DOHH2 (cell line): ENCODE measurements around the gene FCHSD2.
A peak's percentile ranks its signal among the peaks of the same experiment; 100 is the strongest.

Experiments used
- H3F3A ChIP-seq: fragments of 200-600 bp; sonication (generic), shearing (Covaris generic); 2 replicates; pipeline ENCODE4 v1.6.0; 2016; ENCODE audit warnings: antibody characterized with exemption, mild to moderate bottlenecking; ENCODE audit not compliant: control insufficient read depth, insufficient read depth
- H3K27ac ChIP-seq: fragments of 200-600 bp; sonication (generic); 2 replicates; pipeline ENCODE4 v1.5.1; 2014; ENCODE audit warnings: low read depth, mild to moderate bottlenecking, low read length, moderate library complexity
- H3K27me3 ChIP-seq: fragments of 200-600 bp; sonication (generic); 2 replicates; pipeline ENCODE4 v1.6.1; 2014; ENCODE audit warnings: mild to moderate bottlenecking, low read length, mixed read lengths; ENCODE audit not compliant: control insufficient read depth
- H3K36me3 ChIP-seq: fragments of 200-600 bp; sonication (generic); 2 replicates; pipeline ENCODE4 v1.6.1; 2014; ENCODE audit warnings: mild to moderate bottlenecking, low read length, moderate library complexity, mixed read lengths; ENCODE audit not compliant: control insufficient read depth
- H3K4me1 ChIP-seq: fragments of 200-600 bp; sonication (generic); 2 replicates; pipeline ENCODE4 v1.6.1; 2014; ENCODE audit warnings: mild to moderate bottlenecking, low read length, mixed read lengths; ENCODE audit not compliant: control insufficient read depth
- H3K4me2 ChIP-seq: fragments of 200-600 bp; sonication (generic); 2 replicates; pipeline ENCODE4 v1.6.0; 2014; ENCODE audit warnings: mild to moderate bottlenecking, low read length, moderate library complexity
- H3K4me3 ChIP-seq: fragments of 200-600 bp; sonication (generic); 2 replicates; pipeline ENCODE4 v1.5.1; 2014; ENCODE audit warnings: mild to moderate bottlenecking, low read length, mixed read lengths
- H3K79me2 ChIP-seq: fragments of 200-600 bp; sonication (generic); 2 replicates; pipeline ENCODE4 v1.6.1; 2014; ENCODE audit warnings: mild to moderate bottlenecking, low read length, mixed read lengths; ENCODE audit not compliant: control insufficient read depth
- H3K9me2 ChIP-seq: fragments of 200-600 bp; sonication (generic); replicated peaks from 2 replicates; pipeline ENCODE4 v1.6.1; 2014; ENCODE audit warnings: mild to moderate bottlenecking, low read length, mixed read lengths; ENCODE audit not compliant: control insufficient read depth
- H3K9me3 ChIP-seq: fragments of 200-600 bp; sonication (generic); 2 replicates; pipeline ENCODE4 v1.6.1; 2014; ENCODE audit warnings: antibody characterized with exemption, low read length, mixed read lengths; ENCODE audit not compliant: control insufficient read depth, insufficient read depth
- H4K20me1 ChIP-seq: fragments of 200-600 bp; sonication (generic); 2 replicates; pipeline ENCODE4 v1.6.0; 2014; ENCODE audit warnings: low read depth, mild to moderate bottlenecking, antibody characterized with exemption, low read length, moderate library complexity; ENCODE audit not compliant: control insufficient read depth, insufficient read depth
- EZH2phosphoT487 ChIP-seq: fragments of 200-600 bp; sonication (generic); IDR thresholded peaks from 2 replicates; pipeline ENCODE4 v1.6.1; 2017; ENCODE audit warnings: borderline replicate concordance, mild to moderate bottlenecking, antibody characterized with exemption, low read length, moderate library complexity, mixed read lengths
- TF ChIP-seq, protein P1 (sequence below): fragments of 200-600 bp; sonication (generic); IDR thresholded peaks from one replicate; pipeline ENCODE4 v1.5.1; 2014; ENCODE audit warnings: antibody characterized with exemption, mild to moderate bottlenecking, low read depth, low read length; ENCODE audit not compliant: poor library complexity, severe bottlenecking

Gene FCHSD2

GRCh38 chr11:72850832-72851231, 291.3 kb downstream of the FCHSD2 start:
- H3K27ac ChIP-seq, result no peak overlapping the region
- H3K36me3 ChIP-seq, result peaks cover 51% of the 10 kb centered on the region
- H3K4me3 ChIP-seq, result no peak overlapping the region
- H3K4me1 ChIP-seq, result no peaks in the 10 kb centered on the region; the same call in 1 of the 2 replicates
- no peaks in the 10 kb centered on the region for H3K9me3 ChIP-seq
- H3F3A ChIP-seq, result no peaks in the 10 kb centered on the region
- TF ChIP-seq EZH2phosphoT487, result no peak
- TF ChIP-seq, protein P1, sequence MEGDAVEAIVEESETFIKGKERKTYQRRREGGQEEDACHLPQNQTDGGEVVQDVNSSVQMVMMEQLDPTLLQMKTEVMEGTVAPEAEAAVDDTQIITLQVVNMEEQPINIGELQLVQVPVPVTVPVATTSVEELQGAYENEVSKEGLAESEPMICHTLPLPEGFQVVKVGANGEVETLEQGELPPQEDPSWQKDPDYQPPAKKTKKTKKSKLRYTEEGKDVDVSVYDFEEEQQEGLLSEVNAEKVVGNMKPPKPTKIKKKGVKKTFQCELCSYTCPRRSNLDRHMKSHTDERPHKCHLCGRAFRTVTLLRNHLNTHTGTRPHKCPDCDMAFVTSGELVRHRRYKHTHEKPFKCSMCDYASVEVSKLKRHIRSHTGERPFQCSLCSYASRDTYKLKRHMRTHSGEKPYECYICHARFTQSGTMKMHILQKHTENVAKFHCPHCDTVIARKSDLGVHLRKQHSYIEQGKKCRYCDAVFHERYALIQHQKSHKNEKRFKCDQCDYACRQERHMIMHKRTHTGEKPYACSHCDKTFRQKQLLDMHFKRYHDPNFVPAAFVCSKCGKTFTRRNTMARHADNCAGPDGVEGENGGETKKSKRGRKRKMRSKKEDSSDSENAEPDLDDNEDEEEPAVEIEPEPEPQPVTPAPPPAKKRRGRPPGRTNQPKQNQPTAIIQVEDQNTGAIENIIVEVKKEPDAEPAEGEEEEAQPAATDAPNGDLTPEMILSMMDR, result no peak
- no peaks in the 10 kb centered on the region for H4K20me1 ChIP-seq
- H3K4me2 ChIP-seq, result no peak overlapping the region
- no peaks in the 10 kb centered on the region for H3K27me3 ChIP-seq
- no peaks in the 10 kb centered on the region for H3K9me2 ChIP-seq
- peaks cover 13% of the 10 kb centered on the region for H3K79me2 ChIP-seq

- no peak overlapping the region for H3K27ac ChIP-seq
- no peak overlapping the region for H3K4me3 ChIP-seq
- no peaks in the 10 kb centered on the region; the same call in 1 of the 2 replicates for H3K4me1 ChIP-seq
- H3K9me3 ChIP-seq, result no peaks in the 10 kb centered on the region
- H4K20me1 ChIP-seq, result no peaks in the 10 kb centered on the region
- H3K4me2 ChIP-seq, result no peak overlapping the region
- H3K79me2 ChIP-seq, result peaks cover 10% of the 10 kb centered on the region
- H3K27me3 ChIP-seq, result no peaks in the 10 kb centered on the region
- TF ChIP-seq, protein P1, result peak; percentile 54
- no peak for TF ChIP-seq EZH2phosphoT487
- peaks cover 67% of the 10 kb centered on the region for H3K36me3 ChIP-seq
- H3F3A ChIP-seq, result no peaks in the 10 kb centered on the region
- no peaks in the 10 kb centered on the region for H3K9me2 ChIP-seq
These were observed 293.2 kb downstream of the FCHSD2 start for GRCh38 chr11:72848846-72849466.

DNA sequence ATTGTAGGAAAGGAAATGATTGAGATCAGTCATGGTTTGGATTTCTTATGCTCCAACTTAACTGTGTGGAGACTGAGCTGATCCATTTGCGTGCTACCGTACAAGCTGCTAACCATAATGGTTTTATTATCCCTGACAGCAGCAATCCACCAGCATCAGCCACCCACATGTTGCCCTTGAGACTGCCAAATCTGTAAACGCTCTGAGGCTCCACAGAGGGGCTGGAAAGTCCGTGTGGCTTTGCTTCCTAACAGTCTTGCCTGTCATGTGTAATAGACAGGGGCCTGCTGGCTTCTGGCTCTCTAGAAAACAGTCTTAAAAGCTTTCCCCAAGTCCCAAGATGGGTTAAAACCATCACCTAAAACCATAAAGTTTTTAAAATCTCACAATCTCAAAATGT, 297.8 kb downstream of the FCHSD2 start:
- no peak for TF ChIP-seq EZH2phosphoT487
- TF ChIP-seq, protein P1, result no peak
- H3K9me3 ChIP-seq, result no peaks in the 10 kb centered on the region
- H4K20me1 ChIP-seq, result no peaks in the 10 kb centered on the region
- H3K4me1 ChIP-seq, result no peaks in the 10 kb centered on the region
- no peak overlapping the region for H3K4me3 ChIP-seq
- peaks cover 87% of the 10 kb centered on the region for H3K36me3 ChIP-seq
- H3K27ac ChIP-seq, result no peak overlapping the region
- H3K9me2 ChIP-seq, result no peaks in the 10 kb centered on the region
- H3F3A ChIP-seq, result no peaks in the 10 kb centered on the region
- no peaks in the 10 kb centered on the region for H3K27me3 ChIP-seq
- H3K79me2 ChIP-seq, result no peaks in the 10 kb centered on the region
- H3K4me2 ChIP-seq, result no peak overlapping the region
